H1 (cell line): Measurements from ENCODE around the gene ATP1A1. TPM values are rescaled to one million over a fixed set of nuclear protein-coding genes. Genes with fewer than 3 reads are reported as not detected.

ENCODE experiments used
- CBX5 ChIP-seq: fragments of 300-800, 300-1000 bp; sonication (generic); IDR thresholded peaks from 2 replicates; pipeline ENCODE4 v1.7.1; 2016; ENCODE audit warnings: antibody characterized with exemption, low read length, low read depth
- CHD1 ChIP-seq: IDR thresholded peaks from 2 replicates; pipeline ENCODE4 v1.6.1; 2012; ENCODE audit warnings: low read depth, low read length, improper control_type of control experiment
- CHD7 ChIP-seq: fragments of 300-600 bp; sonication (generic); IDR thresholded peaks from 2 replicates; pipeline ENCODE4 v1.7.1; 2012; ENCODE audit warnings: low read length, moderate library complexity, mild to moderate bottlenecking, inconsistent platforms; ENCODE audit not compliant: insufficient replicate concordance
- GABPA ChIP-seq: IDR thresholded peaks from 2 replicates; pipeline ENCODE4 v1.6.1; 2011; ENCODE audit warnings: mild to moderate bottlenecking, low read length, moderate library complexity, borderline replicate concordance; ENCODE audit not compliant: insufficient read depth
- JUN ChIP-seq: IDR thresholded peaks from 2 replicates; pipeline ENCODE4 v1.6.1; 2011; ENCODE audit warnings: low read depth, mild to moderate bottlenecking, improper control_type of control experiment, low read length
- MAX ChIP-seq: IDR thresholded peaks from 2 replicates; pipeline ENCODE4 v1.6.1; 2012; ENCODE audit warnings: inconsistent platforms
- PHF8 ChIP-seq: fragments of 200-600 bp; sonication (generic); conservative IDR thresholded peaks from 2 replicates; pipeline ENCODE4 v1.7.1; 2012; ENCODE audit warnings: low read depth, mild to moderate bottlenecking, inconsistent platforms, low read length, moderate library complexity
- SUZ12 ChIP-seq: fragments of 200-600 bp; sonication (generic); IDR thresholded peaks from 2 replicates; pipeline ENCODE4 v1.6.1; 2012; ENCODE audit warnings: mild to moderate bottlenecking, inconsistent platforms, low read length, moderate library complexity, mixed read lengths
- polyA plus RNA-seq, 7 experiments: library from polyadenylated mRNA; depleted of rRNA in 3 of 7; stranded (reverse) in 5 of 7; unstranded in 2 of 7; fragments of >200 nt in 5 of 7; fragments of 200-250 nt in 2 of 7; gene quantifications; 1 replicate in 5 of 7; 2 replicates in 1 of 7; 4 replicates in 1 of 7; pipeline versions ENCODE4 v1.2.1 to v1.2.3, GENCODE V29; 2011 to 2013; ENCODE audit warnings: missing spikeins in 2 of 7, mixed read lengths in 2 of 7
- total RNA-seq: library from RNA; stranded (reverse); fragmentation: NEBNext Ultra II Directional; extraction: Animal tissue kit (Norgen Biotek cat#: 25700); gene quantifications from 2 replicates; pipeline ENCODE4 v1.2.1, GENCODE V29; 2021
- TF ChIP-seq, protein P1 (sequence below): IDR thresholded peaks from 2 replicates; pipeline ENCODE4 v1.6.1; 2011; ENCODE audit warnings: low read depth, mild to moderate bottlenecking, low read length; ENCODE audit not compliant: insufficient read depth

Gene ATP1A1
- total and polyA plus RNA-seq, 2 of the 8 experiments (the other 6 are each of a cell fraction or from before 2014, with no cell fraction given), result 222 to 325 TPM

DNA sequence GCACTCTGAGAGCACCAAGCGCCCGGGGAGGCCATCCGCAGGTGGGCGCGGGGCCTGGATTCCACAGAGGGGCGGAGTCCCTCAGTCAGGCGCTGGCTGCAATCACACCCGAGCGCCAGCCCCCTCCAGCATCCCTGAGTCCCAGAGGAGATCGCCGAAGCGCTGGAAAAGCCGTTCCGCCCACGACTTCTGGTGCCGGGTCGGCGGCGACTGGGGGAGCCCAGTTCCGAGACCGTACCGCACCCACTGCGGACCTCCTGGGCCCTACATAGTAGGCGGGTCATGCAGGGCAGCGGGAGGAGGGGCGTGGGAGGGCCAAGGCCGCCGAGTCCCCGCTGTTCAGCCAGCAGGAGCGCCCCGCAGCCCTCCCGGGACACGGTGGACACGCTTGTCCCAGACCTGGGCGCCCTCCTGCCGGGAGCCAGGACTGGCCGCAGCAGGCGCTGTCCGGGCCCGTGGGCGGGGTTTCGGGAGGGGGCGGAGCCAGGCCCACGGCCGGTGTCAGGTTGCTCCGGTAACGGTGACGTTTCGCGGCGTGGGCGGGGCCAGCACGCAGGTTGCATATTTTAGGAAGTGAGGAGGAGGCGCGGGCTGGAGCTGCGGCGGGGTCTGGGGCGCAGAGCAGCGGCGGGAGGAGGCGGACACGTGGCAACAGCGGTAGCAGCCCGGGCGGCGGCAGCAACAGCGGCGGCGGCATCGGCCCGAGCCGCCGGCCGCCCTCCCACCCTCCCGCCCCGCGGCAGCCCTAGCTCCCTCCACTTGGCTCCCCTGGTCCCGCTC, at the start of gene ATP1A1 (continued):
- TF ChIP-seq CHD7 (no peak), SUZ12 (no peak), GABPA (no peak), JUN (no peak), MAX (peak; percentile 86), CHD1 (no peak), CBX5 (no peak), PHF8 (peak; percentile 32; the same call in 1 of the 2 replicates)
- TF ChIP-seq, protein P1, sequence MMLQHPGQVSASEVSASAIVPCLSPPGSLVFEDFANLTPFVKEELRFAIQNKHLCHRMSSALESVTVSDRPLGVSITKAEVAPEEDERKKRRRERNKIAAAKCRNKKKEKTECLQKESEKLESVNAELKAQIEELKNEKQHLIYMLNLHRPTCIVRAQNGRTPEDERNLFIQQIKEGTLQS, result no peak
